Mesenchymal stem cell (in vitro differentiated cells and primary cell): ENCODE results near the gene CDC5L.
A peak's percentile ranks its signal among the peaks of the same experiment; 100 is the strongest.
"Not testable (repeated sequence)": the region's sequence is repeated elsewhere in the genome, so short reads cannot be mapped to it uniquely, and the experiment has no call there.

Experiments
- DNase-seq: peaks from one replicate; pipeline ENCODE4 v3.0.0-alpha.2; 2013
- H2AFZ ChIP-seq: one replicate; pipeline ENCODE4 v1.6.1; 2013; ENCODE audit warnings: low read depth, mild to moderate bottlenecking, control low read depth, inconsistent platforms, low read length, moderate library complexity
- H2AK5ac ChIP-seq: 2 replicates; pipeline ENCODE4 v1.6.1; 2013; ENCODE audit warnings: low read length, moderate library complexity, mild to moderate bottlenecking, inconsistent platforms; ENCODE audit not compliant: severe bottlenecking
- H2BK120ac ChIP-seq: one replicate; pipeline ENCODE4 v1.6.1; 2013; ENCODE audit warnings: low read depth, mild to moderate bottlenecking, inconsistent platforms, low read length, moderate library complexity
- H2BK12ac ChIP-seq, 2 experiments: one replicate each; pipeline ENCODE4 v1.6.1; 2013; ENCODE audit warnings: inconsistent platforms in 2 of 2, low read length in 2 of 2, mild to moderate bottlenecking in 2 of 2, moderate library complexity in 2 of 2, control low read depth in 1 of 2
- H2BK15ac ChIP-seq: one replicate; pipeline ENCODE4 v1.6.1; 2013; ENCODE audit warnings: mild to moderate bottlenecking, low read depth, inconsistent platforms; ENCODE audit not compliant: poor library complexity, severe bottlenecking
- H2BK5ac ChIP-seq: 2 replicates; pipeline ENCODE4 v1.6.1; 2013; ENCODE audit warnings: low read depth, mild to moderate bottlenecking, low read length, control low read depth, inconsistent platforms; ENCODE audit not compliant: poor library complexity, severe bottlenecking
- H3K14ac ChIP-seq, 2 experiments: one replicate each; pipeline ENCODE4 v1.6.1; 2013; ENCODE audit warnings: inconsistent platforms in 2 of 2, low read length in 2 of 2, control low read depth in 1 of 2, mild to moderate bottlenecking in 1 of 2, moderate library complexity in 1 of 2
- H3K18ac ChIP-seq, 2 experiments: one replicate each; pipeline ENCODE4 v1.6.1; 2013; ENCODE audit warnings: inconsistent platforms in 2 of 2, low read length in 2 of 2, control low read depth in 1 of 2, low read depth in 1 of 2, mild to moderate bottlenecking in 1 of 2
- H3K23ac ChIP-seq, 2 experiments: one replicate each; pipeline ENCODE4 v1.6.1; 2013; ENCODE audit warnings: inconsistent platforms in 2 of 2, low read length in 2 of 2, mild to moderate bottlenecking in 2 of 2, moderate library complexity in 2 of 2, control low read depth in 1 of 2
- H3K27ac ChIP-seq: 2 replicates; pipeline ENCODE4 v1.5.1; 2013; ENCODE audit warnings: mild to moderate bottlenecking, moderate library complexity, low read length, control low read depth, inconsistent platforms; ENCODE audit not compliant: poor library complexity, severe bottlenecking
- H3K27me3 ChIP-seq, 2 experiments: 2 replicates each; pipeline versions ENCODE4 v1.6.1 to v1.7.0; 2013; ENCODE audit warnings: low read length in 2 of 2, mild to moderate bottlenecking in 2 of 2, moderate library complexity in 2 of 2, control low read depth in 1 of 2, inconsistent platforms in 1 of 2; ENCODE audit not compliant: control insufficient read depth in 1 of 2, insufficient read depth in 1 of 2
- H3K36me3 ChIP-seq, 2 experiments: 2 replicates each; pipeline versions ENCODE4 v1.6.1 to v1.7.0; 2013; ENCODE audit warnings: low read length in 2 of 2, control low read depth in 1 of 2, inconsistent platforms in 1 of 2, low read depth in 1 of 2, mild to moderate bottlenecking in 1 of 2; ENCODE audit not compliant: insufficient read depth in 2 of 2, control insufficient read depth in 1 of 2
- H3K4ac ChIP-seq, 2 experiments: one replicate each; pipeline ENCODE4 v1.6.1; 2013; ENCODE audit warnings: inconsistent platforms in 2 of 2, low read length in 2 of 2, mild to moderate bottlenecking in 2 of 2, moderate library complexity in 2 of 2, control low read depth in 1 of 2, low read depth in 1 of 2
- H3K4me1 ChIP-seq: 2 replicates; pipeline ENCODE4 v1.6.1; 2013; ENCODE audit warnings: low read depth, low read length, control low read depth; ENCODE audit not compliant: control insufficient read depth, insufficient read depth
- H3K4me2 ChIP-seq: 2 replicates; pipeline ENCODE4 v1.6.1; 2013; ENCODE audit warnings: low read length, mild to moderate bottlenecking, inconsistent platforms; ENCODE audit not compliant: poor library complexity, severe bottlenecking
- H3K4me3 ChIP-seq, 2 experiments: 2 replicates each; pipeline versions ENCODE4 v1.5.1 to v1.7.0; 2013; ENCODE audit warnings: low read length in 2 of 2, mild to moderate bottlenecking in 2 of 2, control low read depth in 1 of 2, low read depth in 1 of 2; ENCODE audit not compliant: insufficient read depth in 1 of 2
- H3K79me1 ChIP-seq: replicated peaks from 2 replicates; pipeline ENCODE4 v1.6.1; 2013; ENCODE audit warnings: mild to moderate bottlenecking, control low read depth, low read length, inconsistent platforms; ENCODE audit not compliant: poor library complexity, severe bottlenecking
- H3K9ac ChIP-seq: 2 replicates; pipeline ENCODE4 v1.7.0; 2013; ENCODE audit warnings: mild to moderate bottlenecking, low read length, moderate library complexity
- H3K9me3 ChIP-seq: 2 replicates; pipeline ENCODE4 v1.7.0; 2013; ENCODE audit warnings: mild to moderate bottlenecking, low read length; ENCODE audit not compliant: control insufficient read depth
- H4K8ac ChIP-seq: one replicate; pipeline ENCODE4 v1.6.1; 2013; ENCODE audit warnings: inconsistent platforms, mild to moderate bottlenecking, low read length, moderate library complexity
- H4K91ac ChIP-seq: one replicate; pipeline ENCODE4 v1.6.1; 2013; ENCODE audit warnings: mild to moderate bottlenecking, low read length, inconsistent platforms
- WGBS: methylation state at CpG from one replicate; pipeline ENCODE4 v1.1.7; 2013; ENCODE audit warnings: mixed read lengths; 5-methylcytosine and 5-hydroxymethylcytosine counted together

The CDC5L gene

GRCh38 chr6:44446626-44447300, 59.3 kb downstream of the CDC5L start:
- no peak overlapping the region for H3K18ac ChIP-seq
- no peak overlapping the region for H3K14ac ChIP-seq
- H3K23ac ChIP-seq: no peak overlapping the region
- H3K36me3 ChIP-seq: peaks cover 3 to 35% of the 10 kb centered on the region in 2 experiments
- H3K4me3 ChIP-seq: no peak overlapping the region
- H3K4me1 ChIP-seq: no peaks in the 10 kb centered on the region
- no peak overlapping the region for H3K4me2 ChIP-seq
- no peak overlapping the region for H2AFZ ChIP-seq
- no peak overlapping the region for H2BK15ac ChIP-seq
- no peak overlapping the region for H4K91ac ChIP-seq
- WGBS: no CpG with 5 or more reads among the region's 4 CpGs
- H3K9ac ChIP-seq: peak overlapping the region; percentile 67
- no peaks in the 10 kb centered on the region for H3K27me3 ChIP-seq
- H3K27ac ChIP-seq: peak overlapping the region; percentile 53
- H2BK120ac ChIP-seq: no peak overlapping the region
- no peak overlapping the region for H3K4ac ChIP-seq
- H3K9me3 ChIP-seq: peaks cover 23% of the 10 kb centered on the region
- H3K79me1 ChIP-seq: peaks cover 26% of the 10 kb centered on the region
- peak; percentile 88 for DNase-seq
- no peak overlapping the region for H2AK5ac ChIP-seq
- no peak overlapping the region for H2BK12ac ChIP-seq
- H2BK5ac ChIP-seq: no peak overlapping the region
- no peak overlapping the region for H4K8ac ChIP-seq

- H3K23ac ChIP-seq, H2AFZ ChIP-seq, H2AK5ac ChIP-seq, H3K14ac ChIP-seq, H3K27ac ChIP-seq, H3K4me2 ChIP-seq, H3K4ac ChIP-seq, DNase-seq, H4K8ac ChIP-seq, H3K18ac ChIP-seq, H3K4me3 ChIP-seq, H3K9me3 ChIP-seq, H3K27me3 ChIP-seq, H2BK12ac ChIP-seq, H2BK5ac ChIP-seq, H3K4me1 ChIP-seq, H3K9ac ChIP-seq, H2BK15ac ChIP-seq, H2BK120ac ChIP-seq, H4K91ac ChIP-seq: not testable (repeated sequence)
- Histone ChIP-seq H3K36me3 (peaks cover 5 to 29% of the 10 kb centered on the region in 2 experiments), H3K79me1 (peaks cover 17% of the 10 kb centered on the region)
- WGBS: 100% methylated on average over 1 of the region's 2 CpGs
Observed at GRCh38 chr6:44449181-44449580, 61.7 kb downstream of the CDC5L start.

- peaks cover 5 to 15% of the 10 kb centered on the region in 2 experiments for H3K36me3 ChIP-seq
- no peak overlapping the region for H3K14ac ChIP-seq
- no peak overlapping the region for H2BK5ac ChIP-seq
- no peaks in the 10 kb centered on the region for H3K27me3 ChIP-seq
- peak overlapping the region; percentile 69 for H2AK5ac ChIP-seq
- peaks cover 9% of the 10 kb centered on the region for H3K79me1 ChIP-seq
- H2AFZ ChIP-seq: no peak overlapping the region
- peak overlapping the region; percentile 59 for H3K27ac ChIP-seq
- no peaks in the 10 kb centered on the region for H3K9me3 ChIP-seq
- DNase-seq: no peak
- H3K23ac ChIP-seq: no peak overlapping the region
- peak overlapping the region; percentile 78 for H3K9ac ChIP-seq
- no peak overlapping the region for H4K91ac ChIP-seq
- 97% methylated on average over 10 of the region's 11 CpGs for WGBS
- H3K18ac ChIP-seq: peak overlapping the region in 1 of 2 experiments; percentile 57
- H4K8ac ChIP-seq: no peak overlapping the region
- H2BK120ac ChIP-seq: no peak overlapping the region
- no peak overlapping the region for H3K4me2 ChIP-seq
- H3K4me3 ChIP-seq: peak overlapping the region in 1 of 2 experiments; percentile 34
- no peak overlapping the region for H2BK15ac ChIP-seq
- peaks cover 4% of the 10 kb centered on the region for H3K4me1 ChIP-seq
- no peak overlapping the region for H2BK12ac ChIP-seq
- no peak overlapping the region for H3K4ac ChIP-seq
Observed at GRCh38 chr6:44451803-44452695, 64.5 kb downstream of the CDC5L start.

- no peak overlapping the region for H3K14ac ChIP-seq
- WGBS: 39% methylated on average over 3 of the region's 4 CpGs
- H2BK120ac ChIP-seq: no peak overlapping the region
- peak; percentile 64 for DNase-seq
- peak overlapping the region in 1 of 2 experiments; percentile 25 for H3K4me3 ChIP-seq
- no peak overlapping the region for H2BK15ac ChIP-seq
- peak overlapping the region; percentile 78 for H3K9ac ChIP-seq
- no peak overlapping the region for H3K4ac ChIP-seq
- H3K18ac ChIP-seq: no peak overlapping the region
- no peaks in the 10 kb centered on the region for H3K9me3 ChIP-seq
- no peaks in the 10 kb centered on the region for H3K27me3 ChIP-seq
- peaks cover 8% of the 10 kb centered on the region for H3K79me1 ChIP-seq
- H2AFZ ChIP-seq: no peak overlapping the region
- H3K4me1 ChIP-seq: peaks cover 4% of the 10 kb centered on the region
- H2BK12ac ChIP-seq: no peak overlapping the region
- no peak overlapping the region for H3K23ac ChIP-seq
- H2BK5ac ChIP-seq: no peak overlapping the region
- H3K4me2 ChIP-seq: no peak overlapping the region
- peaks cover 5 to 11% of the 10 kb centered on the region in 2 experiments for H3K36me3 ChIP-seq
- H2AK5ac ChIP-seq: no peak overlapping the region
- H4K8ac ChIP-seq: no peak overlapping the region
- no peak overlapping the region for H4K91ac ChIP-seq
- peak overlapping the region; percentile 59 for H3K27ac ChIP-seq
Observed at GRCh38 chr6:44452725-44453124, 65.2 kb downstream of the CDC5L start.
